HUES48 (cell line): Measurements from ENCODE around the gene ANKS1B.
"Not testable (repeated sequence)": the region's sequence is repeated elsewhere in the genome, so short reads cannot be mapped to it uniquely, and the experiment has no call there.

ENCODE experiments used
- H3K27ac ChIP-seq: one replicate; pipeline ENCODE4 v1.7.0; 2013; ENCODE audit warnings: low read depth, low read length, inconsistent platforms
- H3K27me3 ChIP-seq: 2 replicates; pipeline ENCODE4 v1.6.1; 2013; ENCODE audit warnings: mild to moderate bottlenecking, low read length; ENCODE audit not compliant: control insufficient read depth, insufficient read depth
- H3K36me3 ChIP-seq: 2 replicates; pipeline ENCODE4 v1.6.1; 2013; ENCODE audit warnings: low read length; ENCODE audit not compliant: control insufficient read depth, insufficient read depth
- H3K4me1 ChIP-seq: 2 replicates; pipeline ENCODE4 v1.6.1; 2013; ENCODE audit warnings: mild to moderate bottlenecking, low read length; ENCODE audit not compliant: control insufficient read depth, insufficient read depth
- H3K4me3 ChIP-seq: 2 replicates; pipeline ENCODE4 v1.5.1; 2013; ENCODE audit warnings: mild to moderate bottlenecking, low read depth, low read length
- H3K9ac ChIP-seq: 2 replicates; pipeline ENCODE4 v1.6.1; 2013; ENCODE audit warnings: mild to moderate bottlenecking, low read depth, low read length, moderate library complexity
- H3K9me3 ChIP-seq: 2 replicates; pipeline ENCODE4 v1.6.1; 2013; ENCODE audit warnings: low read length; ENCODE audit not compliant: control insufficient read depth, insufficient read depth

The ANKS1B gene

DNA sequence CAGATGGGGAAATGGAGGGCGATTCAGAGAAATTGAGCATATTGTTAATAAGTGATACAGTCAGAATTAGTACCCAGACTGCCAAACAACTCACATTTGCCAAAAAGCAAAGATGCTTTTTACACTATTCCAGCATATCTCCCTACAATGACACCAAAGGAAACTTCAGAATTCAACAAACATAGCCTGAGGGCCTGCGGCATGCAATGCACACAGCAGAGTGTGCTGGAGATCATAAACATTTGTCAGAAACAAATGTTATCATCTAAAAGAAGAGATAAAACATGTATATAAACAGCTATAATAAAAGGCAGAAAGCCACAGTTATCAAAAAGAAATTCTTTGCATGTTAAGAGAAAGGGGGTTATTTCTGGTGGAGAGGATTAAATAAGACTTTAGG, 357.3 kb downstream of the ANKS1B start:
- H3K27ac ChIP-seq: no peak overlapping the region
- no peaks in the 10 kb centered on the region for H3K9me3 ChIP-seq
- H3K27me3 ChIP-seq: no peaks in the 10 kb centered on the region
- no peaks in the 10 kb centered on the region for H3K4me1 ChIP-seq
- H3K9ac ChIP-seq: no peak overlapping the region
- no peak overlapping the region for H3K4me3 ChIP-seq
- no peaks in the 10 kb centered on the region for H3K36me3 ChIP-seq

DNA sequence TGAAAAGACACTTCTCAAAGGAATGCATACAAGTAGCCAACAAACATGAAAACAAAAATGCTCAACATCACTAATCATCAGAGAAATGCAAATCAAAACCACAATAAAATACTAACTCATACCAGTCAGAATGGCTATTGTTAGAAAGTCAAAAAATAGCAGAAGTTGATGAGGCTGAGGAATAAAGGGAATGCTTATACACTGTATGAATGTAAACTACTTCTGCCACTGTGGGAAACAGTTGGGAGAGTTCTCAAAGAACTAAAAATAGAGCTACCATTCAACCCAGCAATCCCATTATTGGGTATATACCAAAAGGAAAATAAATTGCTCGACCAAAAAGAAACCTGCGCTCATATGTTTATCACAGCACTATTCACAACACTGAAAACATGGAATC, 360.1 kb downstream of the ANKS1B start:
- not testable (repeated sequence) for H3K4me3 ChIP-seq, H3K27me3 ChIP-seq, H3K9ac ChIP-seq, H3K9me3 ChIP-seq, H3K27ac ChIP-seq, H3K4me1 ChIP-seq, H3K36me3 ChIP-seq

DNA sequence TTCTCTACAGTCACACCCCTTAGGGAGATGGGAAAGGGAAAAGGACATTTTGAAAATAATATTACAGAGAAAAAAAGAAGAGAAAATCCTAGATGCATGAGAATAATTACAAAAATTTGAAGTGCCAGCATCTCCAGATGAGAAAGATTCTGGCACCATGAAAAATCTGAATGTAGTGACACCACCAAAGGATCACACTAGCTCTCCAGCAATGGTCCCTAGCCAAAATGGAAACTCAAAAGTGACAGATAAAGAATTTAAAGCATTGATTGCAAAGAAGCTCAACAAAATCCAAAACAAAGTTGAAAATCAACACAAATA, 364.6 kb downstream of the ANKS1B start:
- no peaks in the 10 kb centered on the region for H3K36me3 ChIP-seq
- H3K9ac ChIP-seq: no peak overlapping the region
- H3K27ac ChIP-seq: no peak overlapping the region
- H3K4me1 ChIP-seq: no peaks in the 10 kb centered on the region
- no peaks in the 10 kb centered on the region for H3K27me3 ChIP-seq
- H3K4me3 ChIP-seq: no peak overlapping the region
- no peaks in the 10 kb centered on the region for H3K9me3 ChIP-seq

- Histone ChIP-seq H3K4me3 (no peak overlapping the region), H3K4me1 (no peaks in the 10 kb centered on the region), H3K36me3 (no peaks in the 10 kb centered on the region), H3K27ac (no peak overlapping the region), H3K27me3 (no peaks in the 10 kb centered on the region), H3K9me3 (no peaks in the 10 kb centered on the region), H3K9ac (no peak overlapping the region)
Measured at GRCh38 chr12:99619389-99620158, 365.2 kb downstream of the ANKS1B start.

DNA sequence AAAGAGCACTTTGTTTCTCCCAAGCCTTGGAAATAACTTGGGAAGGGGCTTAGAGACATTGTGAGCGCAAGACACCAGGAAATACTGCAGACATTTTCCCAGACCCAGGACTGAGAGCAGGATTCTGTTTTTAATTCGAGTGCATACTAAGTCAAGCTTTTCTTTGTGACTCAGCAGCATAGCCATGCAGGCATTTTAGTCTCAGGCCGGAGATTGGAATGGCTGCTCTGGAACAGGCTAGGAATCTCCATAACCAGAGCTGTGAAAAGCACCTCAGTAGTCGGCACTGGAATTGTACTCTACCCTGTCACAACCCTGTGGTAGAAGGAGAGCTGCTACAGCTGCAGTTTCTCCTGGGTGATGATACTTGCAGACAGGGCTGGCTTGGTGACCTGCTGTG, 366.1 kb downstream of the ANKS1B start:
- no peak overlapping the region for H3K27ac ChIP-seq
- no peak overlapping the region for H3K4me3 ChIP-seq
- H3K9me3 ChIP-seq: no peaks in the 10 kb centered on the region
- H3K27me3 ChIP-seq: no peaks in the 10 kb centered on the region
- no peaks in the 10 kb centered on the region for H3K36me3 ChIP-seq
- H3K9ac ChIP-seq: no peak overlapping the region
- no peaks in the 10 kb centered on the region for H3K4me1 ChIP-seq

DNA sequence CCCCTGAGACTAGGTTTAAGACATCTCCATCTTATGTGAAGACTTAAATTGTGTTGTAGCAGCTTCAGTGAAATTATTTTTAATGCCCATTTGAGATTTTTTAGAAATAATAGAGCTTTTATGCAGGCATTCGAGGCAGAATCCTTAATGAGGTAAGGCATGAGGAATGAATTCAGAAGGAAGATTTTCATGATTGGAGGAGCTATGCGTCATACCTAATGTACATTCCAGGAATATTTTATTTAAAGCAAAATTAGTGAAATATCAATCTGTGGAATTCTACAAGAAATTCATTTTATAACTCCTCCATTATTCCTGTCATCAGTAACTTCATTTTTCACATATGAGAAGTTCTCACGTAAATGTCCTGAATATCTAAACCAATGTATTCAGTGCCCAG, 373.1 kb downstream of the ANKS1B start:
- Histone ChIP-seq H3K27ac (no peak overlapping the region), H3K36me3 (no peaks in the 10 kb centered on the region), H3K4me3 (no peak overlapping the region), H3K4me1 (peaks cover 41% of the 10 kb centered on the region), H3K27me3 (peaks cover 18% of the 10 kb centered on the region; the same call in 1 of the 2 replicates), H3K9ac (no peak overlapping the region), H3K9me3 (no peaks in the 10 kb centered on the region)

DNA sequence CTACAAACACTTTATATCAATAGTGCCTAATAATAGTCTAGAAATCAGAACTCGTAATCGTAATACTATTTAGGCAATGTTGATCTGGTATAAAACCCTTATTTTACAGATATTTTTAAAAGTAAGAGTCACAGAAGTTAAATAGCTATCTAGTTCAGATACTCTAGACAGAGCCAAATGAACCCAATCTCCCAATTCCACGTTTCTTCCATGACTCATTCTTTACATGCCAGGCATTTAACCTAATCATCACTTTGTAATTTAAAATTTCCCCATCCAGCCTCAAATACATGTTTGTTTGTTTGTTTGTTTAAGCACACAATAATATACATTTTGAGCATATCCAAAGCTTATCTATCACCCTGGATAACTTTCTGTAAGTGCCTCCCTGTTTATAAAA, 373.6 kb downstream of the ANKS1B start:
- H3K4me3 ChIP-seq: no peak overlapping the region
- no peak overlapping the region for H3K27ac ChIP-seq
- H3K9ac ChIP-seq: no peak overlapping the region
- no peaks in the 10 kb centered on the region for H3K36me3 ChIP-seq
- peaks cover 41% of the 10 kb centered on the region for H3K4me1 ChIP-seq
- H3K9me3 ChIP-seq: no peaks in the 10 kb centered on the region
- peaks cover 18% of the 10 kb centered on the region; the same call in 1 of the 2 replicates for H3K27me3 ChIP-seq

DNA sequence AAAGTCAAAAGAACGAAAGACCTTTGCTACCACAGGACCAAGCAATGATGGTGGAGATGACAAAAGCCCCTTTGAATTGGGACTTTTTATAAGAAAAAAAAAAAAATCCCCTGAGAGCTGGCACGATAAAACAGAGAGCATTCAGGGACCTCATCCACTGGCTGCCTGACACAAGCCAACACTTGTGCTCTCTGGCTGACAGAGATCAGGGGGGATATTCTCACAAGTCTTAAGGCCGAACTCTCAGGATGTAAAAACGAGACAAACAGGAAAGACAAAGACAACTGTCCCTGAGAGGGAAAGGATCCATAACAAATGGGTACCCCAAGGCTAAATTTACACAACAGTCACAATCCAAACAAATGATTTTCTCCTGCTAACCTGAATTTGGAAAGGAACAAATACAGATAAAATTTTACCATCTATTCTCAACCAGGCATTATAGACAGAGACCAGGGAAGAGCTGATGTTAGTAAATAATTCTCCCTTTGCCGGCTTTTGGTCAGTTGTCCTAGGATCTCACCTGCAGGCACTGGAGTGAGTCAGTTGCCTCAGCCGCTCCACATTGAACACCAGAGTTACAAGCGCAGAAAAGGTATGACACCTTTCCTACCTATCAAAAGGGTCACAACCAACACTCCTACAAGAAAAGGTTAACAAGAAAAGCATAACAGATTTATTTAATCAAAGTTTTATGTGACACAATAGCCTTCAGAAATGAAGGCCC, 375.1 kb downstream of the ANKS1B start:
- H3K4me1 ChIP-seq: peaks cover 41% of the 10 kb centered on the region

GRCh38 chr12:99600388-99600787, 384.3 kb downstream of the ANKS1B start:
- Histone ChIP-seq H3K27me3 (no peaks in the 10 kb centered on the region), H3K4me1 (no peaks in the 10 kb centered on the region), H3K4me3 (no peak overlapping the region), H3K9ac (no peak overlapping the region), H3K9me3 (no peaks in the 10 kb centered on the region), H3K36me3 (no peaks in the 10 kb centered on the region), H3K27ac (no peak overlapping the region)

More for the DNA sequence above, 375.1 kb downstream of the ANKS1B start:
- H3K9ac ChIP-seq: no peak overlapping the region
- peaks cover 18% of the 10 kb centered on the region; the same call in 1 of the 2 replicates for H3K27me3 ChIP-seq
- no peaks in the 10 kb centered on the region for H3K9me3 ChIP-seq
- H3K27ac ChIP-seq: peak overlapping the region; percentile 51
- H3K4me3 ChIP-seq: no peak overlapping the region
- no peaks in the 10 kb centered on the region for H3K36me3 ChIP-seq

DNA sequence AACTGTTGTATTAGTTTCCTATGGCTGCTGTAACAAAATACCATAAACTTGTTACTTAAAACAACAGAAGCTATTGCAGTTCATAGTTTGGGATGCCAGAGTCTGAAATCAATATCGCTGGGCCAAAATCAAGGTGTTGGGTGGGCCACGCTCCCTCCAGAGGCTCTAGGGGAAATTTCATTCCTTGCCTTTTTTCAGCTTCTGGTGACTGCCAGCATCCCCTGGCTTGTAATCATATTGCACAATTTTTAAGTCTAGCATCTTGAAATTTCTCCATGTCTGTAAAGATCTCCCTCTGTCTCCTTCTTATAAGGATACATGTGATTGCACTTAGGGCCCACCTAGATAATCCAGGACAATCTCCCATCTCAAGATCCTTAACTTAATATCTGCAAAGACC, 386.0 kb downstream of the ANKS1B start:
- Histone ChIP-seq H3K27ac (no peak overlapping the region), H3K4me1 (no peaks in the 10 kb centered on the region), H3K36me3 (no peaks in the 10 kb centered on the region), H3K9me3 (no peaks in the 10 kb centered on the region), H3K9ac (no peak overlapping the region), H3K4me3 (no peak overlapping the region), H3K27me3 (no peaks in the 10 kb centered on the region)

DNA sequence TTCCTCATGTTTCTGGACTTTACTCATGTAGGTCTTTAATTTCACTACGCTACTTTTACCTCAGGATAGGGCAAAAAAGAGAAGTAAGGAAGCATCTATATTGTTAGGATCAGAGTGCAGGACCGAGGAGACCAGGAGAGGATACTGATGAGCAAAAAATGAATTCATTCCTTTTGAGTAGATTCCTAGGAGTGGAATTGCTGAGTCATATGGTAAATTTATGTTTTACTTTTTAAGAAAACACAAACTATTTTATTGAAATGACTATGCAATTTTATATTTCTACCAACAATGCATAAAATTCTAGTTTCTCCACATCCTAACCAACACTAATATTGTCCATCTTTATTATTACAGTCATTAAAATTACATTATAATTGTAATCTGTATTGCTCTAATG, 388.0 kb downstream of the ANKS1B start:
- Histone ChIP-seq H3K4me3 (no peak overlapping the region), H3K36me3 (no peaks in the 10 kb centered on the region), H3K9me3 (no peaks in the 10 kb centered on the region), H3K4me1 (no peaks in the 10 kb centered on the region), H3K9ac (no peak overlapping the region), H3K27ac (no peak overlapping the region), H3K27me3 (no peaks in the 10 kb centered on the region)
